ENCODE measurements around the gene SMAD3. TPM values are rescaled to one million over a fixed set of nuclear protein-coding genes. Genes with fewer than 3 reads are reported as not detected.

SMAD3 gene
- polyA plus RNA-seq, 1 experiment: 59.4 TPM

DNA sequence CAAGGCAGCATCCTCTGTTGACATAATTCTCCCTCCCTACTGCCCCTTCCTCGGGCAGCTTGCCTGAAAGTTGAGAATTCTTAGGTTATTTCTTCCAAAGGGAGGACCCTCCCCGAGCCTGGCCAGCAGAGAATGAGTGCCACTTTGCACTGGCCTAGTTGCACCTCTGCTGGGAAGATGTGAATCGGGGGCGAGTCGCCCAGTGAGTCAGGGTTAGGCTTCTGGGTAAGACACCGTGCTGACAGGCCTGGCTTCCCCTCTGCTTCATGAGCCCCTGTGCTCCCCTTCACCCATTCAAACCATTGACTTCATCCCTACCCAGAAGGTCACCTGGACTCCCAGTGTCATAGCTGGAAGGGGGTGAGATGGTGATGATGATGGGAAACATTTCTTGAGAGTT, 106.8 kb downstream of the SMAD3 start:
- ChIA-PET CTCF (interaction anchor here (0.6 to 1.3 kb wide), 2 partner anchors 8 to 27 kb away, joined by 4 to 6 read pairs; no protein-coding TSS in a partner anchor), POLR2A (no interaction called here)
- DNase-seq (ENCODE audit: low read depth): no peak

DNA sequence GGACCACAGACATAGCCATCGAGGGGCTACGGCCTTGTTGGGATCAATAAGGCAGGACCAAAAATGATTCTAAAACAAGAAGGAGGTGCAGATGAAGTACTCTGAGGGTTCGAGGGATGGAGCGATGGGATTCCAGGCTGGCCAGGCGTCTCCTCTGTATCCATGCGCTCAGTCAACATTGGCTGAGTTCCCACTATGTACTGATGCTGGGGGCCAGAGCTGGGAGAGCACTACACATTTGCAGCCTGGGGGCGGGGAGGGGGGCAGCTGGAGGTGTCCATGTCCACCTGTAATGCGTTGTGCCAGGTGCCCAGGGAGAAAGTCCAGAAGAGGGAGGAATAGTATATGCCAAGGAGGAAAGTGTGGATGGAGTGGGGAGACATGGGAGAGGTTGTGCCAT, 107.6 kb downstream of the SMAD3 start:
- TF ChIP-seq, protein P1, sequence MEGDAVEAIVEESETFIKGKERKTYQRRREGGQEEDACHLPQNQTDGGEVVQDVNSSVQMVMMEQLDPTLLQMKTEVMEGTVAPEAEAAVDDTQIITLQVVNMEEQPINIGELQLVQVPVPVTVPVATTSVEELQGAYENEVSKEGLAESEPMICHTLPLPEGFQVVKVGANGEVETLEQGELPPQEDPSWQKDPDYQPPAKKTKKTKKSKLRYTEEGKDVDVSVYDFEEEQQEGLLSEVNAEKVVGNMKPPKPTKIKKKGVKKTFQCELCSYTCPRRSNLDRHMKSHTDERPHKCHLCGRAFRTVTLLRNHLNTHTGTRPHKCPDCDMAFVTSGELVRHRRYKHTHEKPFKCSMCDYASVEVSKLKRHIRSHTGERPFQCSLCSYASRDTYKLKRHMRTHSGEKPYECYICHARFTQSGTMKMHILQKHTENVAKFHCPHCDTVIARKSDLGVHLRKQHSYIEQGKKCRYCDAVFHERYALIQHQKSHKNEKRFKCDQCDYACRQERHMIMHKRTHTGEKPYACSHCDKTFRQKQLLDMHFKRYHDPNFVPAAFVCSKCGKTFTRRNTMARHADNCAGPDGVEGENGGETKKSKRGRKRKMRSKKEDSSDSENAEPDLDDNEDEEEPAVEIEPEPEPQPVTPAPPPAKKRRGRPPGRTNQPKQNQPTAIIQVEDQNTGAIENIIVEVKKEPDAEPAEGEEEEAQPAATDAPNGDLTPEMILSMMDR (IDR thresholded peaks at IDR 0.05; ENCODE audit: insufficient read depth, low read depth, low read length): no peak
- Histone ChIP-seq H3K4me3 (ENCODE audit: low read depth, low read length) (no peak overlapping the region), H3K27me3 (ENCODE audit: control insufficient read depth, insufficient read depth, low read length) (no peaks in the 10 kb centered on the region), H3K36me3 (ENCODE audit: control insufficient read depth, insufficient read depth, low read length) (peaks cover 21% of the 10 kb centered on the region)
- no peak for DNase-seq (ENCODE audit: low read depth)
- ChIA-PET POLR2A (no interaction called here), CTCF (interaction anchor here (1.3 kb wide), 1 partner anchor 8 kb away, joined by 6 read pairs; no protein-coding TSS in a partner anchor)

More for the DNA sequence above, 106.8 kb downstream of the SMAD3 start:
- Histone ChIP-seq H3K36me3 (ENCODE audit: control insufficient read depth, insufficient read depth, low read length) (peaks cover 27% of the 10 kb centered on the region), H3K4me3 (ENCODE audit: low read depth, low read length) (no peak overlapping the region), H3K27me3 (ENCODE audit: control insufficient read depth, insufficient read depth, low read length) (no peaks in the 10 kb centered on the region)
- TF ChIP-seq, protein P1 (IDR thresholded peaks at IDR 0.05; ENCODE audit: insufficient read depth, low read depth, low read length): no peak

DNA sequence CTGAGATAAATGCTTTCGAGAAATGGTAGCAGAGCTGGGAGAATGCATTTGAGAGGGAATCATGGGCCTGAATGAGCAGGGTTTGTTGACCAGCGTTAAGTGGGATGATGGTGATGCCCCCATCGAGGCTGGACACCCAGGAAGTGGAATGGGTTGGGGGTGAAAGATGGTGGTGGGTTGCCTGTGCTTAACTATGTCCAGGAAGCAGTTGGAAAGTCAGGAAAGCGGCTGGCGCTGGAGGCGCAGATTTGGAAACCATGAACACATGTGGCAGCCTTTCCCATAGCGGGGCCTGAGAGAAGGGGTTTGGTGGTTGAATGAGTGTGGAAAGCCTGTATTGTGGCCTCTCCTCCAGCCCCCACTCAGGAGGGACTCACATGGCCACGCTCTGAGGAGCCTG, 108.4 kb downstream of the SMAD3 start:
- H3K4me3 ChIP-seq (ENCODE audit: low read depth, low read length): no peak overlapping the region
- CTCF ChIA-PET: interaction anchor here (0.8 kb wide), 1 partner anchor 10 kb away, joined by 3 read pairs; no protein-coding TSS in a partner anchor
- TF ChIP-seq, protein P1 (IDR thresholded peaks at IDR 0.05; ENCODE audit: insufficient read depth, low read depth, low read length): no peak
- peaks cover 21% of the 10 kb centered on the region for H3K36me3 ChIP-seq (ENCODE audit: control insufficient read depth, insufficient read depth, low read length)
- POLR2A ChIA-PET: interaction anchor here (0.6 kb wide), 1 partner anchor 283 kb away, joined by 3 read pairs; no protein-coding TSS in a partner anchor
- H3K27me3 ChIP-seq (ENCODE audit: control insufficient read depth, insufficient read depth, low read length): no peaks in the 10 kb centered on the region
- no peak for DNase-seq (ENCODE audit: low read depth)

DNA sequence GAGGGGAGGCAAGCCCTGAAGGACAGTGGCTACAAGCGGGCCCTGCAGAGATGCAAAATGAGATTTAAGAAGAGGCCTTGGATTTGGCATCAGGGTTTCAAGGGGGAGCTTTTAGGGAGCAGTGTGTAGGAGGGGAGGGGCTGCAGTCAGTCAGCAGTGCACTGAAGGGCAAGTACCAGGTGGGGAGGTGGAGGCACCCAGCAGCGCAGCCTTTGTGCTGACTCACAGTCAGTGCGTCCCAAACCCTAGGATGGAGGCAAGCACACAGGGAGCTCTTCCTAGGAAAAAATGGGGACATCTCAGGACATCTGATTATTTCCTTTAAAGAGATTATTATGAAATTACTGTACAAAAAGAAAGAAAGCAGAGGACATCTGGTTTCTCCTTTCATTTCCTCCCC, 109.0 kb downstream of the SMAD3 start:
- H3K36me3 ChIP-seq (ENCODE audit: control insufficient read depth, insufficient read depth, low read length): peaks cover 22% of the 10 kb centered on the region

DNA sequence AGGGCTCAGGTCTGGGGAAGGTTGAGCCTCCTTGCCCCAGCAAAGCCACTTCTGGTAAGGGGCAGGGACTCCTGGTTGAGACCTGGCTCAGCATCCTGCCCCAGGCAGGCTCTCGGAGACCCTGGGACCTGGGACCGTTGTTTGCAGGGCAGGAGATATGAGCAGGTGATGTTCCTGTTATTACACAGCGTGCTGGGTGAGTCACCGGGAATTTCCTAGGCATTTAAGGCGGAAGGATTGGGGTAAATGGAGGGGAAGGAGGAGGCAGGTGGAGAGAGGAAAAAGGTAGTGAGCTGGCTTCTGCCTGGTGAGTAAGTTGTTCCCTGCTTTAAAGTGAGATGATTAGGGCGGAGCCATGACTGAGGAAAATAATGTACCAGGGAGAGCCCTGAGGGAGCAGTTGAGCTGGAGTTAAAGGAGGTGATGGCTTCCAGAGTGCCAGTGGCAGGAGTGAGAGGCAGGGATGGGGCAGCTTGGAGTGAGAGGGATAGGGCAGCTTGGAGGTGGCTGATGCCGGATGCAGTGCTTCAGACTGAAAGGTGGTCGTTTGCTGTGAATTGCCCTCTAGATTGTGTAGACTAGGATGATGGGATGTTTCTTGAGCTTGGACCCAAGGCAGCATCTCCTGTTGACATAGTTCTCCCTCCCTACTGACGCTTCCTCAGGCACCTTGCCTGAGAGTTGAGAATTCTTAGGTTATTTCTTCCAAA, 109.6 kb downstream of the SMAD3 start:
- ChIA-PET POLR2A (no interaction called here), CTCF (no interaction called here)
- no peaks in the 10 kb centered on the region for H3K27me3 ChIP-seq (ENCODE audit: control insufficient read depth, insufficient read depth, low read length)
- DNase-seq (ENCODE audit: low read depth): no peak
- TF ChIP-seq, protein P1 (IDR thresholded peaks at IDR 0.05; ENCODE audit: insufficient read depth, low read depth, low read length): no peak
- no peak overlapping the region for H3K4me3 ChIP-seq (ENCODE audit: low read depth, low read length)
- peaks cover 25% of the 10 kb centered on the region for H3K36me3 ChIP-seq (ENCODE audit: control insufficient read depth, insufficient read depth, low read length)

More for the DNA sequence above, 109.0 kb downstream of the SMAD3 start:
- POLR2A ChIA-PET: interaction anchor here (0.6 kb wide), 1 partner anchor 282 kb away, joined by 3 read pairs; no protein-coding TSS in a partner anchor
- no peak overlapping the region for H3K4me3 ChIP-seq (ENCODE audit: low read depth, low read length)
- no peaks in the 10 kb centered on the region for H3K27me3 ChIP-seq (ENCODE audit: control insufficient read depth, insufficient read depth, low read length)
- DNase-seq (ENCODE audit: low read depth): no peak
- TF ChIP-seq, protein P1 (IDR thresholded peaks at IDR 0.05; ENCODE audit: insufficient read depth, low read depth, low read length): no peak
- CTCF ChIA-PET: interaction anchor here (0.8 kb wide), 1 partner anchor 9 kb away, joined by 3 read pairs; no protein-coding TSS in a partner anchor

All from BJ (cell line).